Neural crest cell (in vitro differentiated cells): ENCODE data around the gene HS6ST2. TPM values are rescaled to one million over a fixed set of nuclear protein-coding genes. Genes with fewer than 3 reads are reported as not detected.

Source experiments
- DNase-seq: peaks from one replicate; pipeline ENCODE4 v3.0.0; 2021; ENCODE audit warnings: low read depth, mixed read lengths, low spot score
- H3K27ac Mint-ChIP-seq: one replicate; pipeline ENCODE4 v1.8.0; 2021; ENCODE audit warnings: mild to moderate bottlenecking, mixed read lengths; ENCODE audit not compliant: unreplicated experiment
- H3K27me3 Mint-ChIP-seq: 2 replicates; pipeline ENCODE4 v1.8.0; 2021; ENCODE audit warnings: low read depth, mild to moderate bottlenecking, mixed read lengths
- H3K36me3 Mint-ChIP-seq: 2 replicates; pipeline ENCODE4 v1.8.0; 2021; ENCODE audit warnings: low read depth, mild to moderate bottlenecking, mixed read lengths
- H3K4me1 Mint-ChIP-seq: 2 replicates; pipeline ENCODE4 v1.8.0; 2021; ENCODE audit warnings: mixed read lengths
- H3K4me3 Mint-ChIP-seq: one replicate; pipeline ENCODE4 v1.8.0; 2021; ENCODE audit warnings: mild to moderate bottlenecking, mixed read lengths
- H3K9me3 Mint-ChIP-seq: 2 replicates; pipeline ENCODE4 v1.8.0; 2021; ENCODE audit warnings: mixed read lengths
- total RNA-seq: library from RNA; stranded (reverse); gene quantifications from 2 replicates; pipeline ENCODE4 v1.2.1, GENCODE V29; 2021
- TF ChIP-seq, protein P1 (sequence below): fragments of 200-600 bp; sonication (generic); conservative IDR thresholded peaks from 2 replicates; pipeline ENCODE4 v1.5.0; 2021; ENCODE audit warnings: antibody characterized with exemption, mild to moderate bottlenecking

HS6ST2 gene
- total RNA-seq, 1 donor from 2014 or later, result 13.9 TPM

DNA sequence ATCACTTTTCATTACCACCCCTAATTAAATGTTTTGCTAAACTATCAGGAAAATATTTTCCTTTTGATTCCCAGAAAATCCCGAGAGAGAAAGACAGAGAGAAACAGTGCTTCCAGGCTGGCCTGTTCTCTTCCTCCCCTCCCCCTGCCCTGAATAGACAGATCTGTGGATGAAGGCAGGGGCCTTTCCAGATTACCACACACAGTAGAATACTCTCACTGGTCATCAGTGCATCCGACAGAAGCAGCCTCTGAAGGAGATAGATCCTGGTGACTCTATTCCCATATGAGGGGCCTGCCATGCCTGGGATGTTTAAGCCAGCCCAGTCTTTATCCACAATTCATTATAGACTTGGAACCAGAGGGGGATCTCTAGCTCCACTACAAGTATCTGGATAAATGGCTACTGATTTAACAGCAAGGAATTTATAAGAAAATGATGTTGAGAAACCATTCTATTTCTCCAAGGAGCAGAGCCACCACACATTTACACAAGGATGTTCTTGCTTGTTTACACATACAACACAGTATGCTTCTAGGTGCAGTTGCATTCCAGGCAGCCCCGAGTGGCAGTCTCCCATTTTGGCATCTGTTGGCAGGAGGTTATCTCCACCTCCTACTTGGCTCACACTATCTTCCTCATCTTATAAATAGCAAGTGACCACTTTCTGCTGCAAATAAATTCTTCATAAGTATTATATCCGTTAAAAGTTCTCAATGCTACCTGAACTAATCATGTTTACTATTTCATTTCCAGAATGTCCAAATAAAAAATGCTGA lies 115.8 kb downstream of the HS6ST2 start:
- no peaks in the 10 kb centered on the region for H3K27me3 Mint-ChIP-seq
- H3K36me3 Mint-ChIP-seq, result no peaks in the 10 kb centered on the region
- TF ChIP-seq, protein P1, sequence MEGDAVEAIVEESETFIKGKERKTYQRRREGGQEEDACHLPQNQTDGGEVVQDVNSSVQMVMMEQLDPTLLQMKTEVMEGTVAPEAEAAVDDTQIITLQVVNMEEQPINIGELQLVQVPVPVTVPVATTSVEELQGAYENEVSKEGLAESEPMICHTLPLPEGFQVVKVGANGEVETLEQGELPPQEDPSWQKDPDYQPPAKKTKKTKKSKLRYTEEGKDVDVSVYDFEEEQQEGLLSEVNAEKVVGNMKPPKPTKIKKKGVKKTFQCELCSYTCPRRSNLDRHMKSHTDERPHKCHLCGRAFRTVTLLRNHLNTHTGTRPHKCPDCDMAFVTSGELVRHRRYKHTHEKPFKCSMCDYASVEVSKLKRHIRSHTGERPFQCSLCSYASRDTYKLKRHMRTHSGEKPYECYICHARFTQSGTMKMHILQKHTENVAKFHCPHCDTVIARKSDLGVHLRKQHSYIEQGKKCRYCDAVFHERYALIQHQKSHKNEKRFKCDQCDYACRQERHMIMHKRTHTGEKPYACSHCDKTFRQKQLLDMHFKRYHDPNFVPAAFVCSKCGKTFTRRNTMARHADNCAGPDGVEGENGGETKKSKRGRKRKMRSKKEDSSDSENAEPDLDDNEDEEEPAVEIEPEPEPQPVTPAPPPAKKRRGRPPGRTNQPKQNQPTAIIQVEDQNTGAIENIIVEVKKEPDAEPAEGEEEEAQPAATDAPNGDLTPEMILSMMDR, result no peak
- H3K27ac Mint-ChIP-seq, result no peak overlapping the region
- no peak for DNase-seq
- H3K4me3 Mint-ChIP-seq, result no peak overlapping the region
- no peaks in the 10 kb centered on the region for H3K9me3 Mint-ChIP-seq
- peaks cover 12% of the 10 kb centered on the region for H3K4me1 Mint-ChIP-seq

DNA sequence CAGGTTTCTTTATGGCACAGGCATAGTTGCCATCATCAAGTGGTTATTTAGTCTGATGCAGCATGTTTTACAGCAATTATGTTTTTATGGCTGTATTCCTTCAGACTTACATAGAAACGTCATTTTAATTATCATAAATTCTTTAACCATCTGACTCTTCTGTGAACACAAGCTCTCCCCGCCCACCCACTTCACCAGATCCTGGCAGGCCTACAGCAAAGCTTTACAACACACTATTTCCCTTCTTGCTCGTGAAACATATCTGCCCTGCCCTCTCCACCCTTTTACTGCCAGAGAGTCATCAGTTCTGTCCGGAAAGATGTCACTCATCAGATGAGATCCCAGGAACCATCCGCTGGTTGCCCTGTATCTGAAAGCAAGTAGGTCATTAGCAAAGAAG lies 120.5 kb downstream of the HS6ST2 start:
- Mint-ChIP-seq H3K27ac (peak overlapping the region; percentile 44), H3K27me3 (no peaks in the 10 kb centered on the region), H3K36me3 (no peaks in the 10 kb centered on the region), H3K4me3 (no peak overlapping the region), H3K9me3 (no peaks in the 10 kb centered on the region), H3K4me1 (peaks cover 26% of the 10 kb centered on the region)
- TF ChIP-seq, protein P1, result no peak
- DNase-seq, result no peak

DNA sequence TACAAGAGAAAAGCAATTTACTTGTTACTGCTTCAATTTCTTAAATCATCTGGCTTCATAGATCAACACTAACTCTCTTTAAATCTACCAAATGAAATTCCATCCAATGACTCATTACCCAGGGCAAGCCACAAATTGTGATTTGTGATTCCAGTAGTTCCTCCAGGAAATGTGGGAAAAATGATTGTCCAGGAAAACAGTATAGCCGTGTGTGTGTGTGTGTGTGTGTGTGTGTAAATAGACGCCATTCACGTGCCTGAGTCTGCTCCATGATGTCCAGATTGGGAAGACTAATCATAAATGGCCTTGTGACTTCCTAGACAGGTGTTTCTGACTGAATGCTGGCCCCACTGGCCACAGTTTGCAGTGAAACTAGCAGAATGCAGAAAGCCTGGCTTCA lies 121.3 kb downstream of the HS6ST2 start:
- TF ChIP-seq, protein P1, result no peak
- Mint-ChIP-seq H3K4me1 (peaks cover 21% of the 10 kb centered on the region), H3K36me3 (no peaks in the 10 kb centered on the region), H3K27me3 (no peaks in the 10 kb centered on the region), H3K27ac (peak overlapping the region; percentile 7), H3K4me3 (no peak overlapping the region), H3K9me3 (no peaks in the 10 kb centered on the region)
- DNase-seq, result no peak

DNA sequence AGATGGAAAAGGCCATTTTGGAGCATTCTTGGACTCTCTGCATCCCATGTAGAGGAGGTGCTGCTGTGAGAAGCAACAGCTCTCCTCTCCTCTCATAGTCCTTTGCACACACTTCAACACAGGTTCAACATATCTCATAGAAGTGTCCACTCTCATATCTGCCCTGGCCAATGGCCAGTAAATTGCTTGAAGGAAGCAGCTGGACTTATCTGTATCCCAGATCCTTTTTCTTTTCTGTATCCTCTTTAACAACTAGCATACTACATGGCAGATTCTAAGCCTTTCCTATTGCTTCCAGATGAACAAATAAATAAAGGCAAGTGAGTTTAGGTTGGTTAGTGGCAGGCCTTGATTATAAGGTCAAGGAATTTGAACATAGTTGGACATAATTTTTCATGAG lies 122.0 kb downstream of the HS6ST2 start:
- Mint-ChIP-seq H3K27ac (no peak overlapping the region), H3K4me3 (no peak overlapping the region), H3K27me3 (no peaks in the 10 kb centered on the region), H3K9me3 (no peaks in the 10 kb centered on the region), H3K36me3 (no peaks in the 10 kb centered on the region), H3K4me1 (peaks cover 25% of the 10 kb centered on the region)
- DNase-seq, result no peak
- TF ChIP-seq, protein P1, result no peak

DNA sequence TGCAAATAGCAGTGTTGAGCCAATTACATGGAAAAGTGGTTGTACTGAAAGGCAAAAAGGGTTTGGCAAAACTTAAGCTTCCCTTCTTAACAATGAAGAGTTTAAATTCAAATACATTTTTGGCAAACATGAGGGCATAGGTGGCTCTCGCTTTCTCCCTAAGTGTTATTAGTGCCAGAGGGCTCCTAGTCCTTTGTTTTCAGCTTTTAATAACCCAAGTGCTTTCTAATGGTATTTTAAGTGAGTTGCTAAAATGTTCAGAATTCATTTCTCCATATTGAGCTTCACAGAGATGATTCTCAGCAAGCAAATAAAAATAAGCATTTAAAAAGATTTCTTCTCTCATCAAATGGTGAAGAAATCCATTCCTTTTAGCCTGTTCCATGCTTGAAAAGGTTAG lies 123.7 kb downstream of the HS6ST2 start:
- Mint-ChIP-seq H3K27ac (no peak overlapping the region), H3K9me3 (no peaks in the 10 kb centered on the region), H3K4me1 (peaks cover 29% of the 10 kb centered on the region), H3K27me3 (no peaks in the 10 kb centered on the region), H3K4me3 (no peak overlapping the region), H3K36me3 (no peaks in the 10 kb centered on the region)
- no peak for DNase-seq
- TF ChIP-seq, protein P1, result no peak
